ENCODE data around the gene CBX1.
A peak's percentile ranks its signal among the peaks of the same experiment; 100 is the strongest.

CBX1 gene

DNA sequence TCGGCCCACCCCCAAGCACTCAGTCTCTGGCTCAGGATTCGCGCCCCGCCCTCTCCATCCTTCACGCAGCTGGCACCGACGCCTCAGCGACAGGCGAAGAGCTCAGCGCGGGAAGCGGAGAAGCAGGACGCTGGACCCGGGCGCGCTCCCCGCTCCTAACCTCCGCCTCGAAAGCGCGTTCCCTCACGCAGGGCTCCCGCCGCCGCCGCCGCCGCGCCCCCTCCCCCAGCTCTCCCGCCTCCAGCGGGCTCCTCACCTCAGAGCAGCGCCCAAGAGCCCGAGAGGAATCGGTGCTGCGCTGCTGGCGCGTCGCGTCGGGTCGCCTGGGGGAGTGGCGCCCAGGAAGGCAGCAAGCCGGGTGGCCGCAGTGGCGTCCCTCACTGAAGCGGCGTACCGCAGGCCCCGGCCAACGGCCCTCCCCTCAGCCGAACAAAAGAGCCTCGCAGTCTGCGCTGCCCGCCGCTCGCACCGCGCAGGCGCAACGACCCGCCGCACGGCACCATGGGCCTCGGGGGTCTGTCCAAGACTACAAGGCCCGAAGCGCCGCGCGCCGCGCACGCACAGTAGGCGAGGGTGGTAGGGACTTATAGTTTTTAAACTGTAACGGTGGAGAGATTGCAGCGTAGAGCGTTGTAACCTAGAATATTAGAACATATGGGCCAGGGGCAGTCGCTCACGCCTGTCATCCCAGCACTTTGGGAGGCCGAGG lies at the start of gene CBX1:
Gene CBX1 (minus strand): TSS at position 467 of the 709 bp plus-strand sequence. CDS start 24,474 bp downstream, outside the sequence.
- DNase-seq: peak; percentile 91

GRCh38 chr17:48150597-48151001 lies 49.3 kb upstream of the CBX1 start:
- no peak for DNase-seq

DNA sequence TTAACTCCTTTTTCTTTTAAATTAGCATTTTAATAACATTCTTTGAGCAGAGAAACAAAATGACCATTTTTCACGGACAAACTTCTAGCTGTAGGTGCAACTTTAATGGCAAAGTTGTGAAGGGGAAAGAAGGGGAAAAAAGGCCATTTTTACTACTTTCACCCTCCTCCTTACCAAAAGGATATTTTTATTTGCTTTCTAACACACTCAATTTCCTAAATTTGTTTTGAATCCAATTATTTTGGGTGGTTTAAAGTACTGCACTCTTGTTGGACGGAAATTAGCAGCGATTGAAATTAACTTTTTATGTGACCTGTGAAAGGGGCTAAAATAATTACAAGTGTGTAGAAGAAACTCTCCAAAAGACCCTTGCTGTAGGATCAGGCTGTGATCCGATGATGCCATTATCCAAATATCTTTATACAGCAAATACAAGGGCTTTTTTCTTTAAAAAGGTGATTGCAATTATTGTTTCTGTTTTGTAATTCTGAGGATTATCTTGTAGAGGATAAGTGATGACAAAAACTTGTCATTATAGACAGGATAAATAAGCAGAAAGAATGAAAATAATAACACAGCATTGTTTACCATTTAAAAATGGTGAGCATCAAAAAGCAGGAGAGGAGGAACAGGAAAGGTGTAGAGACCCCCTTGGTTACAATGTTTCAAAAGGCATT lies 48.6 kb upstream of the CBX1 start:
- no peak for DNase-seq

GRCh38 chr17:48148854-48149786 lies 47.8 kb upstream of the CBX1 start:
- DNase-seq: no peak

- DNase-seq: no peak
Measured at GRCh38 chr17:48148029-48148770, 46.9 kb upstream of the CBX1 start.

DNA sequence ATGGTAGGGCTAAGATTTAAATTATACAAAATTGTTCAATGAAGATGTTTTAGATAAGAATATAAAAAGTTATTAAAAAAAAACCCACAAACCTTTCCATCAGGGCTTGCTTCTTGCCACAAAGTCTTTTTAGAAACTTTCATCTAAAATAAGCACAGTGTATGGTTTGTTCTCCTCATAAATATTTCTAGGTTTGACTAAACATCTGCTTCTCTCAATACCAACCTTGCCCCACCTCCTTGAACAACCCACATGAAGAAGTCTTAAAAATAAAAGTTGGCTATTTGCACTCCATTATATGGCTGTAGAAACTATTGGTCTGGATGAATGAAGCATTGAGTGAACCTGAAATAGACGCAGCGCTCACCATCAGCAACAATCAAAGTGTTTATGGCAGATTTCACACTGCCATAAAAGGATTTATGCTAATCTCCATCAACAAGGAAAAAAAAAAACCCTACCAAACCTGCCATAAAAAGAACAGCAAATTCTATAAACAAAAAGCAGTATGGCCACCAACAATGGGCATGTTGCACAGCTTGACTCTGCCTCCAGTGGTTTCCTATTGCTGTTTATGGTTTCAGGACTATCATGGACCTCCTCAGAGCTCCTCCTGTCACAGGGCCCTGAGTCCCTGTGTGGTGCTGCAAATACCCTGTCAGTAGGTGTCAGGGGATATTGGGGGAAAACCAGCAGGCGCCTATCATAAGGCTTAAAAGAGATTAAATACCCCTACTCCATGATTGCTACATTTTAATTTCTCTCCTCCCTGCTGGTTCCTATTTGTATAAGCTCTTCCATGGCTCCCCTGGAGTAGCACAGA lies 43.9 kb upstream of the CBX1 start:
- no peak for DNase-seq

- no peak for DNase-seq
Measured at GRCh38 chr17:48144231-48144630, 43.0 kb upstream of the CBX1 start.

- DNase-seq: no peak
Measured at GRCh38 chr17:48143629-48144028, 42.4 kb upstream of the CBX1 start.

DNA sequence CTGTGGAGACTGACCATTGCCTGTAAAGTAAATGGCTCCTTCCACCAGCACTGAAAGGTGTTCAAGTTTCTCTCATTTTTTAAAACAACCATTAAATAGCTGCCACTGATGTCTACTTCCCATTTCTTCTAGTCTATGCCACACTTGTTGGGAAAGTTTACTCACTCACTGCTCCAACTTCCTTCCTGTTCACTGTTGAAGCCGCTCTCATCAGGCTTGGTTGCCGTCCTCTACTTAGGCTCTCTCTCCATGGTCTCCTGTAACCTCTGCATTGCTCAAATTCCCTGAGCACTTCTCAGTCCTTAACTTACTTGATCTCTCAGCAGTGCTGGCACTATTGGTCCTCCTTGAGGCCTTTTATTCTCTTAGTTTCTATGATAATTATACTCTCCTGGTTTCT lies 38.7 kb upstream of the CBX1 start:
- DNase-seq: no peak

- no peak for DNase-seq
Measured at GRCh38 chr17:48137656-48138055, 36.4 kb upstream of the CBX1 start.

- DNase-seq: no peak
Measured at GRCh38 chr17:48134912-48135480, 33.7 kb upstream of the CBX1 start.

GRCh38 chr17:48132385-48132784 lies 31.1 kb upstream of the CBX1 start:
- no peak for DNase-seq

- DNase-seq: peak; percentile 51 to 70
Measured at GRCh38 chr17:48131216-48131824, 30.0 kb upstream of the CBX1 start.

GRCh38 chr17:48129981-48130380 lies 28.7 kb upstream of the CBX1 start:
- DNase-seq: no peak

DNA sequence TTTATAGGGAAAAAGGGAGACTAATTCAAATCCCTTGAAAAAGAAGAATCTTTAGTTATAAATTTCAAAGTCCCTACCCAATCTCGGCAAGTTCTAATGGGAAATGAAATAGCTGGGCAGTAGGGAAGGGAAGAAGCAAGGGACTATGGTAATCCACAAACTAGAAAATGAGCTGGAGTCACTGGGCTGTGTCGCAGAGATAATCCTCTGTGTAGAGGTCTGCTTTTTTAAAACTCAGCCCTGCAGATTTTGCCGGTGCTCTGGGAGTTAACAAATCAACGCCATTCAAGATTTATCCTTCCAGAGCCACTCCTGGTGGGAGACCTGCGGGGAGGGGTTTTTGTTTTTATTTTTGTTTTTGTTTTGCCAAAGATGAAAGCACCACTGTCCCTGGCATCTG lies 27.1 kb upstream of the CBX1 start:
- no peak for DNase-seq

DNA sequence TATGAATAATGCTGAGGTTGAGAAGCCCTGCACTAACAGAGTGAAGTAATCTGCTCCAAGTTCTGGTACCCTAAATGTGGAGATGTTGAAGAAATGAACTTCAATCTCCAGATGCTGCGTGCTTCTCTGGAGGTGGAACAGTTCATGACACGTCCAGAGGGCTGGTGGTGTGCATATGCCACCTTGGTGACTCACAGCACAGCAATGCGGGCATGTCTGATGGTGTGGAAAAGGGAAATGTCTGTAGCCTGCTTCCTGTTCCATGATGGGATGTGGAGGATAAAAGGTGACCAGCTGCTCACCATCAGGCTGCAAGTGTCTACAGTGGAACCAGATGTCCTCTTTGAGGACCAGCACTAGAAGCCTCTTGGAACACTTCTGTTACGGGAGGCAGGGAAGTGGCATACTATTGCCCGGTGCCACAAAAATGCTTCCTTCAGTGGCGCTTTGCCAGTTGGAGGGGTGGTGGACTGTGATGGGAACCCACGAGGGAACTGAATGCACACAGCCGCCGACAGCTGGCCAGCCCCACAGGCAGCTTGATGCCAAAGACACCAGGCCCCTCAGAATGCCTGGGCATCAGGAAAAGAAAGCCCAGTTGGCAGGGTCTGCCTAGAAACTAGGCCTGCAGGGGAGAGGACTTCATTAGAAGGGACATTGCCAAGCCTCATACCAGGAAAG lies 26.2 kb upstream of the CBX1 start:
- DNase-seq: no peak

DNA sequence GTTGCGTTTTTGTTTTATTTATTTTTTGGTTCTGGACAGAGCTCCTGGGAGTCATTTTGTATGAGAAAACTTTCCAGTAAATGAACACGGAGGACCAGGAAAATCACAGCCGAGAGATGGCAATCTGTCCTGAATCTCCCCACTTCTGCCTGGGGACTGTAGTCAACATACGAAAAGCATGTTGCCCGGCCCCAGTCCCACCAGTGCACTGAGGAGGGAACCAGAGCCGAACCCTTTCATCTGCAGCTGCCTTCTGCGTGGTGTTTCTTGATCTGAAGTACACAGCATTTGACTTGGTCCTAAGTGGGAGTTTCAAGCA lies 25.2 kb upstream of the CBX1 start:
- no peak for DNase-seq

DNA sequence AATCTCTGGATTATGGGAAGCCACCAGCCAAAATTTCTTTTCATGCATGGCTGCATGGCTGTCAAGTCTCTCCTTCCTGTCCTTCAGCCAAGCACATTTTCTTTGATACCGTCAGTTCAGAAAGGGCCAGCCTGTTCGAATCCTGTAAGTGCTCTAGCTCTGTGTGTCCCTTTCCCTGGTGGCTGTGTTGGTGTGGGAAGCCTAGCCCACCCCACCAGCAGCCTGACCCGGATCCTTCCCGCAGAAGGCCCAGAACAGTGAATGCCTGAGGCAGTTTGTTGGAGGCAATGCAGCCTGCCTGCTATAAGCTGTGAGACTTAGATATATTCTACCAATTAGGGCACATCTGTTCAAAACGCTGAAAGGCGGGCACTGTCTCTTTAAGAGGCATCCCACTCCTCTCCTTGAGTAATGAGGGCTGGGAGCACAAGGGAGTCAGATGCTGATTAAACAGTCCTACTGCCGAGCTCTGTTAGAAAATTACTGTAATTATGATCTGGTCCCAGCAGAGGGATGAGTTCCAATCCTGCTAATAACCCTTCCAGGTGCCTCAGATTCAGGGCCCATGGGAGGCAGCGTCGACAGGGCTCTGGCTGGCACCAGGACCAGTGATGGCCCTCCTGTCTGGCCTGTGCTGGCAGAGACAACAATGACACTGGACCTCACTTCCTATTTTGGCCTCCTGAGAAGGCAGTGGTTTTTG lies 24.7 kb upstream of the CBX1 start:
- DNase-seq: no peak

GRCh38 chr17:48123776-48124388 lies 22.6 kb upstream of the CBX1 start:
- no peak for DNase-seq
